Loucy (cell line): ENCODE measurements around the gene COL9A1.
A peak's percentile ranks its signal among the peaks of the same experiment; 100 is the strongest.

Experiments used
- H2AFZ ChIP-seq: fragments of 200-600 bp; sonication (generic); 2 replicates; pipeline ENCODE4 v1.6.0; 2016; ENCODE audit warnings: antibody characterized with exemption, mild to moderate bottlenecking, low read length, moderate library complexity
- H3F3A ChIP-seq: fragments of 200-600 bp; 2 replicates; pipeline ENCODE4 v1.6.0; 2016; ENCODE audit warnings: antibody characterized with exemption, low read depth, mild to moderate bottlenecking
- H3K27me3 ChIP-seq: fragments of 200-600 bp; sonication (generic); 2 replicates; pipeline ENCODE4 v1.6.1; 2014; ENCODE audit warnings: low read length, mild to moderate bottlenecking; ENCODE audit not compliant: insufficient read depth, poor library complexity, severe bottlenecking
- H3K36me3 ChIP-seq: fragments of 200-600 bp; sonication (generic); 2 replicates; pipeline ENCODE4 v1.6.1; 2016; ENCODE audit warnings: low read length; ENCODE audit not compliant: insufficient read depth
- H3K4me1 ChIP-seq: fragments of 200-600 bp; sonication (generic); 2 replicates; pipeline ENCODE4 v1.5.1; 2014; ENCODE audit warnings: low read length, mild to moderate bottlenecking; ENCODE audit not compliant: insufficient read depth, poor library complexity, severe bottlenecking
- H3K4me2 ChIP-seq: fragments of 200-600 bp; sonication (generic); 2 replicates; pipeline ENCODE4 v1.6.0; 2014; ENCODE audit warnings: antibody characterized with exemption, low read length, low read depth, mild to moderate bottlenecking; ENCODE audit not compliant: poor library complexity, severe bottlenecking
- H3K4me3 ChIP-seq: fragments of 200-600 bp; sonication (generic); 2 replicates; pipeline ENCODE4 v1.5.1; 2014; ENCODE audit warnings: low read length, mild to moderate bottlenecking, mixed read lengths; ENCODE audit not compliant: poor library complexity, severe bottlenecking
- H3K79me2 ChIP-seq: fragments of 200-600 bp; sonication (generic); 2 replicates; pipeline ENCODE4 v1.6.1; 2014; ENCODE audit warnings: low read length; ENCODE audit not compliant: insufficient read depth
- H3K9ac ChIP-seq: fragments of 200-600 bp; sonication (generic); 2 replicates; pipeline ENCODE4 v1.6.0; 2014; ENCODE audit warnings: mild to moderate bottlenecking, low read depth, low read length, moderate library complexity; ENCODE audit not compliant: poor library complexity, severe bottlenecking
- H3K9me2 ChIP-seq: fragments of 200-600 bp; sonication (generic); replicated peaks from 2 replicates; pipeline ENCODE4 v1.6.1; 2016; ENCODE audit warnings: low read depth, low read length, mixed read lengths
- H3K9me3 ChIP-seq: fragments of 200-600 bp; sonication (generic); 2 replicates; pipeline ENCODE4 v1.6.1; 2014; ENCODE audit warnings: mild to moderate bottlenecking, antibody characterized with exemption, low read length, low read depth; ENCODE audit not compliant: insufficient read depth
- H4K20me1 ChIP-seq: fragments of 200-600 bp; sonication (generic); 2 replicates; pipeline ENCODE4 v1.6.0; 2014; ENCODE audit warnings: antibody characterized with exemption, low read length, mild to moderate bottlenecking; ENCODE audit not compliant: insufficient read depth, poor library complexity, severe bottlenecking
- CTCF ChIP-seq: fragments of 200-600 bp; sonication (generic); conservative IDR thresholded peaks from 2 replicates; pipeline ENCODE4 v1.5.1; 2014; ENCODE audit warnings: mild to moderate bottlenecking, antibody characterized with exemption, low read length
- EZH2phosphoT487 ChIP-seq: fragments of 200-600 bp; IDR thresholded peaks from 2 replicates; pipeline ENCODE4 v1.6.1; 2018; ENCODE audit warnings: antibody characterized with exemption, mild to moderate bottlenecking, moderate library complexity, borderline replicate concordance

COL9A1 gene

GRCh38 chr6:70315079-70315751 is 12.3 kb upstream of the COL9A1 start:
- no peaks in the 10 kb centered on the region for H3K36me3 ChIP-seq
- H2AFZ ChIP-seq, result no peak overlapping the region
- no peak overlapping the region for H3K4me2 ChIP-seq
- H4K20me1 ChIP-seq, result no peaks in the 10 kb centered on the region
- no peaks in the 10 kb centered on the region for H3K79me2 ChIP-seq
- no peaks in the 10 kb centered on the region for H3K27me3 ChIP-seq
- no peak overlapping the region for H3K9ac ChIP-seq
- TF ChIP-seq EZH2phosphoT487 (no peak), CTCF (no peak)
- H3K4me1 ChIP-seq, result peaks cover 19% of the 10 kb centered on the region
- no peaks in the 10 kb centered on the region for H3K9me3 ChIP-seq
- H3K4me3 ChIP-seq, result no peak overlapping the region
- H3K9me2 ChIP-seq, result no peaks in the 10 kb centered on the region
- H3F3A ChIP-seq, result no peaks in the 10 kb centered on the region

- H3K9me2 ChIP-seq, result no peaks in the 10 kb centered on the region
- no peak overlapping the region for H2AFZ ChIP-seq
- H3K4me1 ChIP-seq, result peaks cover 19% of the 10 kb centered on the region
- H3K79me2 ChIP-seq, result no peaks in the 10 kb centered on the region
- H3K36me3 ChIP-seq, result no peaks in the 10 kb centered on the region
- H3F3A ChIP-seq, result no peaks in the 10 kb centered on the region
- no peaks in the 10 kb centered on the region for H3K27me3 ChIP-seq
- no peak for TF ChIP-seq CTCF
- no peak for TF ChIP-seq EZH2phosphoT487
- no peak overlapping the region for H3K4me2 ChIP-seq
- H3K9ac ChIP-seq, result no peak overlapping the region
- no peaks in the 10 kb centered on the region for H4K20me1 ChIP-seq
- H3K9me3 ChIP-seq, result no peaks in the 10 kb centered on the region
- no peak overlapping the region for H3K4me3 ChIP-seq
Observed at GRCh38 chr6:70314296-70314695, 11.4 kb upstream of the COL9A1 start.

- H3K36me3 ChIP-seq, result no peaks in the 10 kb centered on the region
- no peaks in the 10 kb centered on the region for H3K79me2 ChIP-seq
- H3K4me1 ChIP-seq, result peaks cover 19% of the 10 kb centered on the region
- H3K27me3 ChIP-seq, result no peaks in the 10 kb centered on the region
- no peaks in the 10 kb centered on the region for H3K9me2 ChIP-seq
- H3K9me3 ChIP-seq, result no peaks in the 10 kb centered on the region
- no peak overlapping the region for H3K4me3 ChIP-seq
- no peaks in the 10 kb centered on the region for H3F3A ChIP-seq
- peak overlapping the region; percentile 17 for H3K4me2 ChIP-seq
- TF ChIP-seq CTCF, result no peak
- TF ChIP-seq EZH2phosphoT487, result no peak
- no peaks in the 10 kb centered on the region for H4K20me1 ChIP-seq
- H2AFZ ChIP-seq, result no peak overlapping the region
- H3K9ac ChIP-seq, result no peak overlapping the region
Observed at GRCh38 chr6:70312165-70312745, 9.4 kb upstream of the COL9A1 start.
